Transverse colon (tissue), 4 donors: ENCODE data around the gene CPNE8. TPM values are rescaled to one million over a fixed set of nuclear protein-coding genes. Genes with fewer than 3 reads are reported as not detected.

Experiments used
- DNase-seq: peaks from one replicate; pipeline ENCODE4 v3.0.0-alpha.2; 2019
- H3K27ac ChIP-seq, 4 donors: fragments of 200-600 bp; sonication (generic); 2 replicates each; pipeline ENCODE4 v1.5.1; 2016 to 2018; ENCODE audit warnings: inconsistent platforms in 4 of 4
- H3K27me3 ChIP-seq: fragments of 200-600 bp; sonication (generic); 2 replicates; pipeline ENCODE4 v1.5.1; 2017; ENCODE audit warnings: inconsistent platforms
- H3K36me3 ChIP-seq, 4 donors: fragments of 200-600 bp; sonication (generic); 2 replicates each; pipeline ENCODE4 v1.5.1; 2017 to 2019; ENCODE audit warnings: inconsistent platforms in 4 of 4
- H3K4me1 ChIP-seq, 4 donors: fragments of 200-600 bp; sonication (generic); 2 replicates each; pipeline ENCODE4 v1.5.1; 2017 to 2020; ENCODE audit warnings: inconsistent platforms in 4 of 4
- H3K4me3 ChIP-seq, 4 donors: fragments of 200-600 bp; sonication (generic); 1 replicate in 1 of 4; 2 replicates in 3 of 4; pipeline versions ENCODE4 v1.5.1 to v1.6.1; 2017 to 2019; ENCODE audit warnings: inconsistent platforms in 4 of 4
- H3K9me3 ChIP-seq, 2 donors: fragments of 200-600 bp; sonication (generic); 2 replicates each; pipeline ENCODE4 v1.5.1; 2017 to 2019; ENCODE audit warnings: inconsistent platforms in 2 of 2
- CTCF ChIP-seq, 5 experiments: fragments of 200-600 bp in 3 of 5; fragments of 450-650 bp in 2 of 5; sonication (generic) in 3 of 5; IDR thresholded peaks; 1 replicate in 2 of 5; 2 replicates in 3 of 5; pipeline ENCODE4 v1.5.1; 2016 to 2017; ENCODE audit warnings: antibody characterized with exemption in 5 of 5, inconsistent platforms in 3 of 5, mild to moderate bottlenecking in 2 of 5, moderate library complexity in 1 of 5
- EP300 ChIP-seq: sonication (generic); formaldehyde crosslinking; IDR thresholded peaks from one replicate; pipeline ENCODE4 v1.6.1; 2017; ENCODE audit warnings: antibody characterized with exemption, low read depth
- POLR2A ChIP-seq: fragments of 450-650 bp; IDR thresholded peaks from one replicate; pipeline ENCODE4 v1.6.1; 2016; ENCODE audit warnings: antibody characterized with exemption, mild to moderate bottlenecking, moderate library complexity
- POLR2AphosphoS5 ChIP-seq, 3 donors: sonication (generic); formaldehyde crosslinking; IDR thresholded peaks; one replicate each; pipeline ENCODE4 v1.6.1; 2016; ENCODE audit warnings: antibody characterized with exemption in 3 of 3
- WGBS, 2 donors: methylation state at CpG; one replicate each; pipeline ENCODE4 v1.1.5; 2018; ENCODE audit warnings: low coverage in 1 of 2; 5-methylcytosine and 5-hydroxymethylcytosine counted together
- in situ Hi-C, 4 donors: fragments of 200-750 bp; cut with MboI; loops; one replicate each; pipeline versions ENCODE4 v1.15.0 to v1.15.1; 2017; ENCODE audit warnings: low sequenced_read_pairs in 3 of 4, low pct_ligation_motif_present in 1 of 4, low pct_unique_long_range_greater_than_20kb in 1 of 4
- intact Hi-C: fragments of 100-400 bp; cut with DNase I; formaldehyde crosslinking; loops from one replicate; pipeline ENCODE4 v1.15.1; 2023; ENCODE audit warnings: low total_unique reads
- total RNA-seq, 4 donors: library from RNA; depleted of rRNA; stranded (reverse); fragments of >200 nt; gene quantifications; one replicate each; pipeline ENCODE4 v1.1.0, GENCODE V29; 2016

CPNE8 gene
- total RNA-seq, 4 donors from 2014 or later: 5.4 to 33.3 (median 24.8) TPM

- intact Hi-C loops (no loop called here), in situ Hi-C loops (loop anchor here in 1 of 4 donors (25.0 kb wide), 1 partner anchor 223 kb away; the partner anchor contains the start of gene CPNE8)
- Histone ChIP-seq H3K27me3 (no peaks in the 10 kb centered on the region), H3K36me3 (peaks cover 0 to 12% (median 0%) of the 10 kb centered on the region in 4 donors), H3K4me1 (no peaks in the 10 kb centered on the region), H3K4me3 (no peak overlapping the region), H3K9me3 (no peaks in the 10 kb centered on the region), H3K27ac (no peak overlapping the region)
- TF ChIP-seq POLR2AphosphoS5 (IDR thresholded peaks at IDR 0.05) (no peak), CTCF (IDR thresholded peaks at IDR 0.05) (no peak), EP300 (no peak), POLR2A (no peak)
- no peak for DNase-seq
- WGBS, 2 donors: 85 to 96% methylated on average over 5 of the region's 5 CpGs
Measured at GRCh38 chr12:38689704-38690103, 215.7 kb downstream of the CPNE8 start.

- H3K36me3 ChIP-seq: peaks cover 0 to 12% (median 0%) of the 10 kb centered on the region in 4 donors
- 44 to 72% methylated on average over 1 of the region's 1 CpG for WGBS, 2 donors
- H3K27ac ChIP-seq: no peak overlapping the region
- H3K27me3 ChIP-seq: no peaks in the 10 kb centered on the region
- no peak for DNase-seq
- in situ Hi-C loops (loop anchor here in 1 of 4 donors (25.0 kb wide), 1 partner anchor 223 kb away; the partner anchor contains the start of gene CPNE8), intact Hi-C loops (no loop called here)
- no peaks in the 10 kb centered on the region for H3K4me1 ChIP-seq
- H3K9me3 ChIP-seq: no peaks in the 10 kb centered on the region
- TF ChIP-seq POLR2AphosphoS5 (IDR thresholded peaks at IDR 0.05) (no peak), EP300 (no peak), POLR2A (no peak), CTCF (IDR thresholded peaks at IDR 0.05) (no peak)
- H3K4me3 ChIP-seq: no peak overlapping the region
Measured at GRCh38 chr12:38689195-38689594, 216.2 kb downstream of the CPNE8 start.

GRCh38 chr12:38682521-38682920 lies 222.9 kb downstream of the CPNE8 start:
- Histone ChIP-seq H3K27me3 (no peaks in the 10 kb centered on the region), H3K4me3 (no peak overlapping the region), H3K27ac (no peak overlapping the region), H3K9me3 (no peaks in the 10 kb centered on the region), H3K36me3 (peaks cover 0 to 12% (median 0%) of the 10 kb centered on the region in 4 donors), H3K4me1 (no peaks in the 10 kb centered on the region)
- TF ChIP-seq POLR2AphosphoS5 (IDR thresholded peaks at IDR 0.05): no peak
- TF ChIP-seq CTCF (IDR thresholded peaks at IDR 0.05): no peak
- no peak for TF ChIP-seq EP300
- no peak for TF ChIP-seq POLR2A
- in situ Hi-C loops: loop anchor here in 1 of 4 donors (25.0 kb wide), 1 partner anchor 230 kb away; the partner anchor contains the start of gene CPNE8
- intact Hi-C loops: no loop called here
- 85 to 92% methylated on average over 2 of the region's 2 CpGs for WGBS, 2 donors
- no peak for DNase-seq

- WGBS, 2 donors: 29 to 44% methylated on average over 1 to 2 of the region's 2 CpGs
- no peaks in the 10 kb centered on the region for H3K4me1 ChIP-seq
- in situ Hi-C loops: loop anchor here in 2 of 4 donors (10.0 to 25.0 kb wide), 2 partner anchors 235 to 243 kb away; partner anchors contain the start of gene CPNE8 (in 2 of the 2)
- TF ChIP-seq CTCF (IDR thresholded peaks at IDR 0.05) (no peak), POLR2A (no peak), POLR2AphosphoS5 (IDR thresholded peaks at IDR 0.05) (no peak), EP300 (no peak)
- no peak for DNase-seq
- H3K27me3 ChIP-seq: no peaks in the 10 kb centered on the region
- H3K27ac ChIP-seq: no peak overlapping the region
- no peaks in the 10 kb centered on the region for H3K36me3 ChIP-seq
- H3K4me3 ChIP-seq: no peak overlapping the region
- no peaks in the 10 kb centered on the region for H3K9me3 ChIP-seq
- intact Hi-C loops: no loop called here
Measured at GRCh38 chr12:38669530-38669929, 235.9 kb downstream of the CPNE8 start.
